ENCODE results near the gene OR4S2.

The OR4S2 gene, protein sequence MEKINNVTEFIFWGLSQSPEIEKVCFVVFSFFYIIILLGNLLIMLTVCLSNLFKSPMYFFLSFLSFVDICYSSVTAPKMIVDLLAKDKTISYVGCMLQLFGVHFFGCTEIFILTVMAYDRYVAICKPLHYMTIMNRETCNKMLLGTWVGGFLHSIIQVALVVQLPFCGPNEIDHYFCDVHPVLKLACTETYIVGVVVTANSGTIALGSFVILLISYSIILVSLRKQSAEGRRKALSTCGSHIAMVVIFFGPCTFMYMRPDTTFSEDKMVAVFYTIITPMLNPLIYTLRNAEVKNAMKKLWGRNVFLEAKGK

DNA sequence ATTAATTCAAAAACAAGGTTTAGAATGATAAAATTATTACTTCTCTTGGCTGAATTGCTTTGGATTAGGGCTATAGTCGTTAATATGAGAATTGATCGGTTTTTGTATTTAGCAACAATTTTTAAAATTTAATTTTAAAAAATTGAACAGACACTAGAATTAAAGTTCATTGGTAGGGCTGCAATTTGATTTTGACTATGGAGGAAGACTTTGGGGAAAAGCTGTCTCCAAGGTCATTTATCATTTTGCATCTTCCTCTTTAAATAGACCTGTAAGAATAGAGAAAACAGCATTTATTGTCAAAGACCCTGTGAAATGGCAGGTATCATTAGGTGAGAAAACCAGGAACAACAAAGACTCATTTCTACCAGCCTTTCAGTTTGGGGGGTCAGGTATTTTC is at the start of gene OR4S2:
TSS of gene OR4S2 (plus strand) at position 301 of the 400 bp plus-strand sequence. CDS start 2,577 bp downstream, outside the sequence.
- H3K4me3 ChIP-seq (ENCODE audit: low read length) = no peak within 1 kb of the TSS
- no peaks in the 10 kb centered on the region for H4K20me1 ChIP-seq (ENCODE audit: insufficient read depth, low read length)
- H3F3A ChIP-seq (ENCODE audit: insufficient read depth, low read length) = no peaks in the 10 kb centered on the region
- H3K36me3 ChIP-seq (replicated peaks; ENCODE audit: insufficient read depth, low read length) = no peaks in the 10 kb centered on the region
- TF ChIP-seq EZH2phosphoT487 (IDR thresholded peaks at IDR 0.05; ENCODE audit: low read length) (no peak), EZH2 (optimal IDR thresholded peaks at IDR 0.05; ENCODE audit: low read depth, low read length) (no peak)
- TF ChIP-seq, protein P1, sequence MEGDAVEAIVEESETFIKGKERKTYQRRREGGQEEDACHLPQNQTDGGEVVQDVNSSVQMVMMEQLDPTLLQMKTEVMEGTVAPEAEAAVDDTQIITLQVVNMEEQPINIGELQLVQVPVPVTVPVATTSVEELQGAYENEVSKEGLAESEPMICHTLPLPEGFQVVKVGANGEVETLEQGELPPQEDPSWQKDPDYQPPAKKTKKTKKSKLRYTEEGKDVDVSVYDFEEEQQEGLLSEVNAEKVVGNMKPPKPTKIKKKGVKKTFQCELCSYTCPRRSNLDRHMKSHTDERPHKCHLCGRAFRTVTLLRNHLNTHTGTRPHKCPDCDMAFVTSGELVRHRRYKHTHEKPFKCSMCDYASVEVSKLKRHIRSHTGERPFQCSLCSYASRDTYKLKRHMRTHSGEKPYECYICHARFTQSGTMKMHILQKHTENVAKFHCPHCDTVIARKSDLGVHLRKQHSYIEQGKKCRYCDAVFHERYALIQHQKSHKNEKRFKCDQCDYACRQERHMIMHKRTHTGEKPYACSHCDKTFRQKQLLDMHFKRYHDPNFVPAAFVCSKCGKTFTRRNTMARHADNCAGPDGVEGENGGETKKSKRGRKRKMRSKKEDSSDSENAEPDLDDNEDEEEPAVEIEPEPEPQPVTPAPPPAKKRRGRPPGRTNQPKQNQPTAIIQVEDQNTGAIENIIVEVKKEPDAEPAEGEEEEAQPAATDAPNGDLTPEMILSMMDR (IDR thresholded peaks at IDR 0.05; ENCODE audit: low read length) = no peak
- no peaks in the 10 kb centered on the region for H3K27me3 ChIP-seq (replicated peaks; ENCODE audit: insufficient read depth, low read length)
- no peaks in the 10 kb centered on the region for H3K79me2 ChIP-seq (ENCODE audit: low read length)
- H3K4me2 ChIP-seq (ENCODE audit: low read depth, low read length) = no peak within 1 kb of the TSS
- DNase-seq = no peak
- H2AFZ ChIP-seq (ENCODE audit: low read length) = no peak within 1 kb of the TSS
- peaks cover 8% of the 10 kb centered on the region for H3K4me1 ChIP-seq (ENCODE audit: low read length)
- H3K9me2 ChIP-seq (replicated peaks; ENCODE audit: insufficient read depth, low read length) = no peaks in the 10 kb centered on the region
- no peak within 1 kb of the TSS for H3K9ac ChIP-seq (ENCODE audit: low read length)
- no peaks in the 10 kb centered on the region for H3K9me3 ChIP-seq (replicated peaks; ENCODE audit: insufficient read depth, low read length)
- H3K27ac ChIP-seq (ENCODE audit: low read length) = no peak within 1 kb of the TSS

DNA sequence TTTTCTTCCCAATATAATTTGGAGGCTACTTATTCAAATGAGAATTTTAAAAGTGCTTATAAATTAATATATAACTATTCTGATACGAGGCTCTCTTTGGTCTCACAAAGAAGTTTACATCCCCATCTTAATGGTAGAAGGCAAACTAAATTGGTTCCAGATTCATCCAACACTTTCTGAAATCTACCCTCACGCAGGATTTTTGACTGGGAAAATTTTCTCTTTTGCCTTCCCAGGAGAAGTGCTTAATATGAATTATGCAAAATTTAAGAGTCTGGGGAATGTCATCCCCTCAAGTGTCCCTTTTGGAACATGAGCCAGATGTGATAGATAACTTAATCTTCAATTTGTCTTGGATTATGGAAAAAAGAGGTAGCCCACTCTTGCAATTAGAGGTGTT is 40.6 kb upstream of the OR4S2 start, which contains the start of gene OR4C11:
TSS of gene OR4C11 (minus strand) at position 101 of the 400 bp plus-strand sequence. CDS start 3,272 bp downstream, outside the sequence.
- Histone ChIP-seq H3F3A (ENCODE audit: insufficient read depth, low read length) (no peaks in the 10 kb centered on the region), H3K4me1 (ENCODE audit: low read length) (no peaks in the 10 kb centered on the region), H3K27ac (ENCODE audit: low read length) (no peak within 1 kb of the TSS), H3K9me3 (replicated peaks; ENCODE audit: insufficient read depth, low read length) (no peaks in the 10 kb centered on the region), H3K4me3 (ENCODE audit: low read length) (no peak within 1 kb of the TSS), H4K20me1 (ENCODE audit: insufficient read depth, low read length) (no peaks in the 10 kb centered on the region), H3K27me3 (replicated peaks; ENCODE audit: insufficient read depth, low read length) (no peaks in the 10 kb centered on the region), H2AFZ (ENCODE audit: low read length) (no peak within 1 kb of the TSS), H3K36me3 (replicated peaks; ENCODE audit: insufficient read depth, low read length) (no peaks in the 10 kb centered on the region), H3K79me2 (ENCODE audit: low read length) (no peaks in the 10 kb centered on the region), H3K9ac (ENCODE audit: low read length) (no peak within 1 kb of the TSS), H3K4me2 (ENCODE audit: low read depth, low read length) (no peak within 1 kb of the TSS), H3K9me2 (replicated peaks; ENCODE audit: insufficient read depth, low read length) (no peaks in the 10 kb centered on the region)
- no peak for DNase-seq
- TF ChIP-seq EZH2 (optimal IDR thresholded peaks at IDR 0.05; ENCODE audit: low read depth, low read length) (no peak), EZH2phosphoT487 (IDR thresholded peaks at IDR 0.05; ENCODE audit: low read length) (no peak)
- TF ChIP-seq, protein P1 (IDR thresholded peaks at IDR 0.05; ENCODE audit: low read length) = no peak

DNA sequence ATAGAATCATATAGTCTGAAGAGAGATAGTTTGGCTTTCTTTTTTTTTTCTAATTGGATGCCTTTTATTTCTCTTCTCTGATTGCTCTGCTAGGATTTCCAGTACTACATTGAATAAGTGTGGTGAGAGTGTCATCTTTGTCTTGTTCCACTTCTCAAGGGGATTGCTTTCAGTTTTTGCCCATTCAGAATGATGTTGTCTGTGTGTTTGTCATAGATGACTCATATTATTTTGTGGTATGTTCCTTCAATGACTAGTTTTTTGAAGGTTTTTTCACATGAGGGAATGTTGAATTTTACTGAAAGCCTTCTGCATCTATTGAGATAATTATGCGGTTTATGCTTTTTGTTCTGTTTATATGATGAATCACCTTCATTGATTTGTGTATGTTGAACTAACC is 23.6 kb upstream of the OR4S2 start:
- H3K79me2 ChIP-seq (ENCODE audit: low read length) = no peaks in the 10 kb centered on the region
- no peaks in the 10 kb centered on the region for H3K4me1 ChIP-seq (ENCODE audit: low read length)
- H3K27me3 ChIP-seq (replicated peaks; ENCODE audit: insufficient read depth, low read length) = no peaks in the 10 kb centered on the region
- H2AFZ ChIP-seq (ENCODE audit: low read length) = no peak overlapping the region
- no peaks in the 10 kb centered on the region for H3F3A ChIP-seq (ENCODE audit: insufficient read depth, low read length)
- H3K4me2 ChIP-seq (ENCODE audit: low read depth, low read length) = no peak overlapping the region
- H3K4me3 ChIP-seq (ENCODE audit: low read length) = no peak overlapping the region
- no peaks in the 10 kb centered on the region for H3K9me2 ChIP-seq (replicated peaks; ENCODE audit: insufficient read depth, low read length)
- TF ChIP-seq EZH2phosphoT487 (IDR thresholded peaks at IDR 0.05; ENCODE audit: low read length) (no peak), EZH2 (optimal IDR thresholded peaks at IDR 0.05; ENCODE audit: low read depth, low read length) (no peak)
- TF ChIP-seq, protein P1 (IDR thresholded peaks at IDR 0.05; ENCODE audit: low read length) = no peak
- no peaks in the 10 kb centered on the region for H4K20me1 ChIP-seq (ENCODE audit: insufficient read depth, low read length)
- H3K36me3 ChIP-seq (replicated peaks; ENCODE audit: insufficient read depth, low read length) = no peaks in the 10 kb centered on the region
- H3K27ac ChIP-seq (ENCODE audit: low read length) = no peak overlapping the region
- no peaks in the 10 kb centered on the region for H3K9me3 ChIP-seq (replicated peaks; ENCODE audit: insufficient read depth, low read length)
- DNase-seq = no peak
- no peak overlapping the region for H3K9ac ChIP-seq (ENCODE audit: low read length)
